Limb (tissue), 2 donors: ENCODE measurements around the gene HRH3.

Experiments used
- DNase-seq, 2 donors: peaks; one replicate each; pipeline ENCODE4 v3.0.0-alpha.2; 2016; ENCODE audit errors: extremely low spot score in 2 of 2

HRH3 gene

GRCh38 chr20:62244644-62245108 lies 24.6 kb upstream of the HRH3 start:
- no peak for DNase-seq

DNA sequence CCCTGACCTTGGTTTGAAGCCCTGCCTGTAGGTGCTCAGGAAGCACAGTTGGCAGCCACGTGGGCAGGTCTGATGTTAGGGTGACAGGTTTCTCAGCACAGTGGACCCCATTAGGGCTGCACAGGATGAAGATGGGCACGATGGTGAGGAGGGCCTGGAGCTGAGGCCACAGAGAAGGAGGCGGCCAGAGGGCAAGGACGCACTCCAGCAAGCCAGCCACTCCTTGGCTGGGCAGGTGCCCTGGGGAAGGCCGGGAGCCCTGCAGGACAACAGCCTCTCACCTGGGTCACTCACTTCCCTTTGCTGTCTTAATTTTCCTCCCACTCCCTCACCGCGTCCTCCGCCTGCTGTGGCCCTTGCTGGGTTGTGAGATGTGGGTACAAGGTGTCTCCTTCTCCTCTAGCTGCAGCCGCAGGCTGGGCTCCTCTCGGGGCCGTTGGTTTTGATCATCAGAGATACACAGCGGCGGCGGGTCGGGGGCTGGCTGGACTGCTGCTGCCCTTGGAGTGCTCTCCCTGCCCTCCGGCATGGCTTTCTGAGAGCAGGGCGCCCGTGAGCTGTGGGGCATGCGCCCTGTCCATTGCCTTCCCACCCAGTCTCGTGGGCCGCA lies 23.9 kb upstream of the HRH3 start:
- no peak for DNase-seq

- no peak for DNase-seq
Observed at GRCh38 chr20:62243106-62243505, 23.0 kb upstream of the HRH3 start.

GRCh38 chr20:62242176-62242575 lies 22.1 kb upstream of the HRH3 start:
- no peak for DNase-seq

DNA sequence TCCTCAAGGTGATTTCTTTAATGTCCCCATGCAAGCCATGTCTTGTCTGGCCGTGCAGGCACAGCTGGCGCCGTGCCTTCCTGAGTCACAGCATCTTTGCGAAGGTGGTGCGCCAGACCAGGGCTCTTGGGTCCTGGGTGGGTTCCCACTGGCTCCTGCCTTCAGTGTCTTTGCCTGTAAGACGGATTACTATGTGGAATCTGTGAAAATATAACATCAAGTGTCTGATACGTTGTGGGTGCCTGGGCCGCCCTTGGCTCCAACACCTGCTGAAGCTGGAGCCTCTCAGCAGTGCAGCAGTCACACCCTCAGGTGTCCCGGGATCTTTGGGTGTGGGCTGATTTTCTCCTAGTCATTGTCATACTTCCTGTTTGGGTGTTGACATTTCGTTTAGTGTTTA lies 21.4 kb upstream of the HRH3 start:
- DNase-seq, result no peak

GRCh38 chr20:62240020-62240685 lies 20.1 kb upstream of the HRH3 start:
- no peak for DNase-seq

DNA sequence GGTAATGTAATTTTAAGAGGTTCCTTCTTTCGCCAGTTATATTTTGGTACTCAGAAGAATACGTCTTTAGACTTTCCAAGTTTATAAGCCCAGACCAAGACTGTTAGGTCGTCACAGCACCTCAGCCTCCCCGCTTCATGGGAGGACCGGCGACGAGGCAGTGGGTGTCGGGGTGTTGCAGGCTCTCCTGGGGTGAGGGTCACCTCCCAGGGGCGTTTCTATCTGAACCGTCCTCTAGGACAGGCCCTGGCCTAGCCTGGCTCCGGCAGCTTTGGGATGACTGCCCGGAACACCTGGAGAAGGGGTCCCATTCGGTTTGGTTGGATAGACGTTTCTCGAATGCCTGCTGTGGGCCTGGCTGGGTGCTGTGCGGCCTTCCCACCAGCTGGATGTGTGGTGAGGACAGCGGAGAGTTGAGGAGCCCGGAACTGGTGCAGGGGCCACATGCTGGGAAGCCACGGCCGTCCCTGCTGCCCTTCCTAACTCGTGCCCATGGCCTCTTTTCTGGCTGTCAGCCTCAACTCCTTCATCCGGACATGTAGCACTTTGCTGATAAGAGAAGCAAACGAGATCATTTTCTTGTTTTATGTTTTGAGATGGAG lies 19.3 kb upstream of the HRH3 start:
- DNase-seq, result no peak

GRCh38 chr20:62238569-62239277 lies 18.6 kb upstream of the HRH3 start:
- DNase-seq, result no peak

GRCh38 chr20:62237801-62238568 lies 17.9 kb upstream of the HRH3 start, which contains the start of gene OSBPL2:
OSBPL2 (plus strand) TSS chr20:62238521; CDS start chr20:62256185, 17,664 bp downstream.
- DNase-seq, result peak; percentile 97 to 100

- DNase-seq, result no peak
Observed at GRCh38 chr20:62237514-62237800, 17.4 kb upstream of the HRH3 start.

GRCh38 chr20:62236766-62237513 lies 16.9 kb upstream of the HRH3 start:
- DNase-seq, result peak in 1 of 2 donors; percentile 58

DNA sequence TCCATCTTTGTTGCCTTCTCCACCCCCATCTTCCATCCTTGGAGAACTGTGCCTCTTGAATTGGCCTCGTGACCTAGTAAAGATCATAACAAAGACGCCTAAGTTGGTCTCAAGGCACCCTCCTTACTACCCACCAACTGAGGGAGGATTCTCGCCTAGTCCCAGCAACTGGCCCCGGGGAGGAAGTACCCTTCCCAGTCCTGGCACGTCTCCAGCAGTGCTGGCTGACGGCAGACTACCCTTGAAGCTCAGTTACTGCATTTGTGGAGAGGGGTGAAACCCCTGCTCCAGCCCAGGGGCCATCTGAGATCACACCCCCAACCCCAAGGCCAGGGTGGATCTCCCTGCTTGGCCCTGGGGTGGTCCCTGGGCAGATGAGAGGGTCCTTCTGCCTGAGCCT lies 16.1 kb upstream of the HRH3 start:
- DNase-seq, result no peak

- no peak for DNase-seq
Observed at GRCh38 chr20:62235777-62236157, 15.7 kb upstream of the HRH3 start.

- no peak for DNase-seq
Observed at GRCh38 chr20:62235001-62235776, 15.1 kb upstream of the HRH3 start.

DNA sequence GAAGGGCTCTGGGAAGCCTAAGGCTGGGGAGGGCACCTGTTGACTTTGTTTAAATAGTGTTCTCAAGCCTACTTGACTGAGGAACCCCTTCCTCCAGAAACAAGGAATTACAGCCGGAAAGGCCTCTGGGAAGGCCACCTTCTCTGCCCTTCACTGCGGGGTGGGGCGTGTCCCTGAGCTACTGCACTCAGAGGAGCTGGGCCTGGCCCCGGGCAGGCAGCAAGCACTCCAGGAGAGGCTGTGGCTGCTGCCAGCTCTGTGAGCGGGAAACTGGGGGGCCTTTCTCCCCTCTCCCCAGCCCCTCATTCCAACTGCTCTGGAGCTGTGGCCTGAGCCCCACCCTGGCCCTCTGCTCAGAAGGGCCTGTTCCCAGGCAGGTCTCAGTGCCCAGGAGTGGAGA lies 14.3 kb upstream of the HRH3 start:
- DNase-seq, result no peak

DNA sequence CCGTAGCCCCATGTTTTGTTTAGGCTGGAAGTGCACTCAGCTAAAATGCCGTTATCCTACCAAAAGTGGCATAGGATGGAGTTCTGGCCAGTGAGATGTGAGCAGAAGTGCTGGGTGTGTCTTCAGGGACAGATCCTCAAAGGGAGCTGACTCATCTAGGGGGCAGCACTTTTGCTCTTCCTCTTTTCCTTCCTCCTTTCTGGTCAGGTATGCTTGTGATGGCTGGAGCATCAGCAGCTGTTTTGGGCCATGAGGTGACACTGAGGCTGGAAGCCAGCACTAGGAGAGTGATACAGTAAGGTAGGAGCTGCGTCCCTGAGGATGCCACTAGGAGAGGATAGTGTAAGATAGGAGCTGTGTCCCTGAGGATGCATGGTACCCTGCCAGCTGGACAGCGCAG lies 13.6 kb upstream of the HRH3 start:
- DNase-seq, result no peak

GRCh38 chr20:62232770-62233645 lies 12.9 kb upstream of the HRH3 start:
- no peak for DNase-seq

DNA sequence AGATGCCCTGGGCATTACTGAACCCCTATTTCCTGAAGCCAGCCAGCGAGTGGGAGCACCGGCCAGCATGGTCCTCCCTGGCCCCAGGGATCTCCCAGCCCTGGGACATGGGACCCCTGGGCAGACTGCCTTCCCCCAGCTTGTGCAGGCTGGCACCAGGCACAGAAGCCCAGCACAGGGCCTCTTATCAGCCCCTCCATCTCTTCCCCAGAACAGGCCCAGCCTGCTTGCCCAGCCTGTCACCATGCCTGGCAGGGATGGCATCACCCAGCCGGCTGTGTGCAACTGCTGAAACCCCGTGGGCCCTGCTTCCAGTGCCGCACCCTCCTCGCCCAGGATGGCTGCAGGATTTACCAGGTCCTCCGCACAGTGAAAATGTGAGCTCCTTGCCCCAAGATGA lies 12.1 kb upstream of the HRH3 start:
- no peak for DNase-seq

- no peak for DNase-seq
Observed at GRCh38 chr20:62231292-62231691, 11.2 kb upstream of the HRH3 start.
